Gastrocnemius medialis (tissue), 4 donors: Measurements from ENCODE around the gene XPO6. TPM values are rescaled to one million over a fixed set of nuclear protein-coding genes. Genes with fewer than 3 reads are reported as not detected.

Source experiments
- ATAC-seq, 2 donors: fragments of 150-250 bp; one replicate each; pipeline ENCODE4 v1.9.1; 2016
- DNase-seq, 2 donors: peaks; one replicate each; pipeline ENCODE4 v3.0.0-alpha.2; 2019
- H3K27ac ChIP-seq, 4 donors: fragments of 200-600 bp; sonication (generic); 1 replicate in 1 of 4; 2 replicates in 3 of 4; pipeline ENCODE4 v1.5.1; 2016 to 2018; ENCODE audit warnings: mild to moderate bottlenecking in 2 of 4, moderate library complexity in 1 of 4
- H3K27me3 ChIP-seq, 3 donors: fragments of 200-600 bp; sonication (generic) in 2 of 3; 1 replicate in 1 of 3; 2 replicates in 2 of 3; pipeline versions ENCODE4 v1.5.1 to v1.6.0; 2016 to 2019; ENCODE audit warnings: mild to moderate bottlenecking in 1 of 3, moderate library complexity in 1 of 3
- H3K36me3 ChIP-seq, 2 donors: fragments of 200-600 bp; sonication (generic) in 1 of 2; one replicate each; pipeline ENCODE4 v1.5.1; 2017 to 2018
- H3K4me1 ChIP-seq, 2 donors: fragments of 200-600 bp; sonication (generic) in 1 of 2; one replicate each; pipeline ENCODE4 v1.5.1; 2016 to 2017; ENCODE audit warnings: mild to moderate bottlenecking in 2 of 2
- H3K4me3 ChIP-seq, 4 donors: fragments of 200-600 bp; sonication (generic) in 3 of 4; 1 replicate in 1 of 4; 2 replicates in 3 of 4; pipeline ENCODE4 v1.5.1; 2016 to 2019; ENCODE audit warnings: mild to moderate bottlenecking in 2 of 4
- H3K9me3 ChIP-seq, 3 donors: fragments of 200-600 bp; sonication (generic) in 2 of 3; 1 replicate in 1 of 3; 2 replicates in 2 of 3; pipeline ENCODE4 v1.5.1; 2016 to 2019
- POLR2A ChIP-seq, 2 donors: fragments of 450-650 bp; IDR thresholded peaks; one replicate each; pipeline ENCODE4 v1.6.1; 2017; ENCODE audit warnings: antibody characterized with exemption in 2 of 2, mild to moderate bottlenecking in 2 of 2, moderate library complexity in 2 of 2
- in situ Hi-C, 4 donors: fragments of 200-750 bp; cut with MboI; loops; one replicate each; pipeline versions ENCODE4 v1.15.0 to v1.8.0; 2017; ENCODE audit warnings: low sequenced_read_pairs in 4 of 4
- intact Hi-C: fragments of 100-400 bp; cut with DNase I; formaldehyde crosslinking; loops from one replicate; pipeline ENCODE4 v1.15.1; 2023; ENCODE audit warnings: low total_unique reads
- total RNA-seq, 4 donors: library from RNA; depleted of rRNA; stranded (reverse); fragments of >200 nt; gene quantifications; one replicate each; pipeline versions ENCODE4 v1.1.0 to v1.2.3, GENCODE V29; 2016
- TF ChIP-seq, protein P1 (sequence below), 5 experiments: fragments of 450-650 bp in 3 of 5; fragments of 200-600 bp in 2 of 5; sonication (generic) in 2 of 5; IDR thresholded peaks in 4 of 5; conservative IDR thresholded peaks in 1 of 5; 1 replicate in 4 of 5; 2 replicates in 1 of 5; pipeline ENCODE4 v1.5.1; 2016 to 2019; ENCODE audit warnings: antibody characterized with exemption in 5 of 5, mild to moderate bottlenecking in 3 of 5, moderate library complexity in 3 of 5

XPO6 gene
- total RNA-seq, 4 donors from 2014 or later: 20.9 to 40.1 (median 29.6) TPM

- in situ Hi-C loops: no loop called here
- Histone ChIP-seq H3K27me3 (no peaks in the 10 kb centered on the region), H3K36me3 (peaks cover 0 to 18% of the 10 kb centered on the region in 2 donors), H3K27ac (peak overlapping the region; percentile 87 to 90 (median 89)), H3K9me3 (no peaks in the 10 kb centered on the region), H3K4me1 (peaks cover 15 to 19% of the 10 kb centered on the region in 2 donors), H3K4me3 (peak overlapping the region; percentile 65 to 85 (median 76))
- TF ChIP-seq POLR2A (IDR thresholded peaks at IDR 0.05): peak in 1 of 2 donors; percentile 14
- TF ChIP-seq, protein P1, sequence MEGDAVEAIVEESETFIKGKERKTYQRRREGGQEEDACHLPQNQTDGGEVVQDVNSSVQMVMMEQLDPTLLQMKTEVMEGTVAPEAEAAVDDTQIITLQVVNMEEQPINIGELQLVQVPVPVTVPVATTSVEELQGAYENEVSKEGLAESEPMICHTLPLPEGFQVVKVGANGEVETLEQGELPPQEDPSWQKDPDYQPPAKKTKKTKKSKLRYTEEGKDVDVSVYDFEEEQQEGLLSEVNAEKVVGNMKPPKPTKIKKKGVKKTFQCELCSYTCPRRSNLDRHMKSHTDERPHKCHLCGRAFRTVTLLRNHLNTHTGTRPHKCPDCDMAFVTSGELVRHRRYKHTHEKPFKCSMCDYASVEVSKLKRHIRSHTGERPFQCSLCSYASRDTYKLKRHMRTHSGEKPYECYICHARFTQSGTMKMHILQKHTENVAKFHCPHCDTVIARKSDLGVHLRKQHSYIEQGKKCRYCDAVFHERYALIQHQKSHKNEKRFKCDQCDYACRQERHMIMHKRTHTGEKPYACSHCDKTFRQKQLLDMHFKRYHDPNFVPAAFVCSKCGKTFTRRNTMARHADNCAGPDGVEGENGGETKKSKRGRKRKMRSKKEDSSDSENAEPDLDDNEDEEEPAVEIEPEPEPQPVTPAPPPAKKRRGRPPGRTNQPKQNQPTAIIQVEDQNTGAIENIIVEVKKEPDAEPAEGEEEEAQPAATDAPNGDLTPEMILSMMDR (IDR thresholded peaks at IDR 0.05 in 4 of 5, conservative IDR thresholded peaks at IDR 0.05 in 1 of 5): no peak
- ATAC-seq (peak; percentile 63 to 78), DNase-seq (peak; percentile 57 to 73)
- intact Hi-C loops: loop anchor here (10.0 kb wide), 2 partner anchors 84 to 344 kb away; partner anchors contain the start of genes SBK1 and SGF29
Measured at GRCh38 chr16:28210979-28211588, 681 bp downstream of the XPO6 start.

DNA sequence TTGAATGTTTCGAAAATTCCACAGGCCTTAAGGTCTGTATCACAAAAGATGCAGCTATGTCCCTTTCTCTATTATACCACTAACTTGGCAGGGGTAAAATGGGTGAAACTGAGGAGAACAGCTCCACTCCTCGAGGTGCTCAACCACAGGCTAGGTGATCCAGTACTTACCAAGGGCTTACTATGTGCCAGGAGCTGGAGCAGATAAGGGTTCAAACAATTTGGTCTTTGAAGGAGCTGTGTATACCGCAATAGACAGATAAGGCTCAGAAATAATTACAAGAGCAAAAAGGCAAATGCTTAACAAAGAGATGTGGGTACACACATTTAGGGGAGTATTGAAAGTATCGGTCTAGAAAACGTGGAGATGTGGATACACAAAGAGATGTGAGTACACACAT is 1.5 kb downstream of the XPO6 start:
- Histone ChIP-seq H3K27me3 (no peaks in the 10 kb centered on the region), H3K27ac (peak overlapping the region in 3 of 4 donors; percentile 12 to 89 (median 89)), H3K36me3 (peaks cover 0 to 19% of the 10 kb centered on the region in 2 donors), H3K9me3 (no peaks in the 10 kb centered on the region), H3K4me1 (peaks cover 15 to 19% of the 10 kb centered on the region in 2 donors), H3K4me3 (peak overlapping the region in 3 of 4 donors; percentile 65 to 85 (median 78))
- in situ Hi-C loops: no loop called here
- DNase-seq: no peak
- intact Hi-C loops: loop anchor here (10.0 kb wide), 2 partner anchors 85 to 345 kb away; partner anchors contain the start of genes SBK1 and SGF29
- no peak for ATAC-seq
- no peak for TF ChIP-seq POLR2A (IDR thresholded peaks at IDR 0.05)
- TF ChIP-seq, protein P1 (IDR thresholded peaks at IDR 0.05 in 4 of 5, conservative IDR thresholded peaks at IDR 0.05 in 1 of 5): no peak

DNA sequence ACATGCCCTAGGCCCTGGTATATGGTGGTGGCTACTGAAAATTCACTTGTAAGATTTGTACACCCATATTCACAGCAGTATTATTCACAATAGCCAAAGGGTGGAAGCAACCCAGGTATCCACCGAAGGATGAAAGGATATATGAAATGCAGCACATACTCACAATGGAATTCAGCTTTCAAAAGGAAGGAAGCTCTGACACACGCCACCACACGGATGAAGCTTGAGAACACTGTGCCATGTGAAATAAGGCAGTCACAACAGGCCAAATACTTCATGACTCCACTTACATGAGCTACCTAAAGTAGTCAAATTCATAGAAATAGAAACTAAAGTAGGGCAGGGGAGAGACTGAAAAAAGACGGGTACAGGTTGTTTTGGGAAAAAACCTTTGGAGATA is 2.9 kb downstream of the XPO6 start:
- no peak for TF ChIP-seq POLR2A (IDR thresholded peaks at IDR 0.05)
- TF ChIP-seq, protein P1 (IDR thresholded peaks at IDR 0.05 in 4 of 5, conservative IDR thresholded peaks at IDR 0.05 in 1 of 5): no peak
- DNase-seq (no peak), ATAC-seq (no peak)
- in situ Hi-C loops (no loop called here), intact Hi-C loops (no loop called here)
- Histone ChIP-seq H3K27me3 (no peaks in the 10 kb centered on the region), H3K4me3 (no peak overlapping the region), H3K27ac (no peak overlapping the region), H3K36me3 (peaks cover 0 to 30% of the 10 kb centered on the region in 2 donors), H3K4me1 (peaks cover 15 to 19% of the 10 kb centered on the region in 2 donors), H3K9me3 (no peaks in the 10 kb centered on the region)

- TF ChIP-seq, protein P1 (IDR thresholded peaks at IDR 0.05 in 4 of 5, conservative IDR thresholded peaks at IDR 0.05 in 1 of 5): no peak
- no peak for TF ChIP-seq POLR2A (IDR thresholded peaks at IDR 0.05)
- H3K36me3 ChIP-seq: peaks cover 0 to 35% of the 10 kb centered on the region in 2 donors
- DNase-seq: no peak
- no peaks in the 10 kb centered on the region for H3K27me3 ChIP-seq
- intact Hi-C loops (no loop called here), in situ Hi-C loops (no loop called here)
- H3K9me3 ChIP-seq: no peaks in the 10 kb centered on the region
- H3K27ac ChIP-seq: no peak overlapping the region
- H3K4me3 ChIP-seq: no peak overlapping the region
- ATAC-seq: no peak
- H3K4me1 ChIP-seq: peaks cover 15 to 19% of the 10 kb centered on the region in 2 donors
Measured at GRCh38 chr16:28208131-28208530, 3.6 kb downstream of the XPO6 start.
